HG02885 (cell line): Measurements from ENCODE around the gene GALE.

Experiments used
- ATAC-seq: cut with Tn5 transposase; IDR thresholded peaks from one replicate; pipeline ENCODE4 v1.9.1; 2021; ENCODE audit warnings: mild to moderate bottlenecking; ENCODE audit not compliant: unreplicated experiment, poor library complexity

Gene GALE

DNA sequence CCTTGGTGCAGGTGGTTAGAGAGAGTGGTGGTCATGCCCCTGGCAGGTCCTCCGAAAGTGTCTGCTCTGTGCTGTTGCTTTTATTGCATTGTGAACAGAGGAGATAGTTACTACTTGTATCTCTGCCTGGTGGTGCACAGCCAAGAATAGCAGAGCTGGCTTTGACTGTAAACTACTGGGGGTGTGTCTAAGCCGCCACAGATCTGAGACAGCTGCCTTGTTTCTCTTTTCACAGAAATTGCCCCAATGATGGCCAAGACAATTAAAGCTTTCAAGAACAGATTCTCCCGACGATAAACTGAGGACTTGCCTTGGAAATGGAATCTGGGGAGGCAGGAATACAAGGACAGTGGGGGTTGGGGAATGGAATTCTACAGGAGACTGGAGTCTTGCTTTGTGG, 41.3 kb downstream of the GALE start:
- ATAC-seq, result no peak

DNA sequence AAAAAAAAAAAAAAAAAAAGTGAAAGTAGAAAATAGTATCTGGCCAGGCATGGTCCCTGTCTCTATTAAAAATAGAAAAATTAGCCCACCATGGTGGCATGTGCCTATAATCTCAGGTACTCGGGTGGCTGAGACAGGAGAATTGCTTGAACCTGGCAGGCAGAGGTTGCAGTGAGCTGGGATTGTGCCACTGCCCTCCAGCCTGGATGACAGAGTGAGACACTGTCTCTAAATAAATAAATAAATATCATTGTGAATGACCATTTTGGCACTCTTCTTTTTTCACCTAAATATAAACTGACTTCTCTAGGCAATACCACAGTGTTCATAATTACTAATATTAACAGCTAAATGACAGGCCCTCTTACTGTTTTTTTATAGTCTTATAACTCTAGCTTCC, 42.7 kb downstream of the GALE start:
- no peak for ATAC-seq

DNA sequence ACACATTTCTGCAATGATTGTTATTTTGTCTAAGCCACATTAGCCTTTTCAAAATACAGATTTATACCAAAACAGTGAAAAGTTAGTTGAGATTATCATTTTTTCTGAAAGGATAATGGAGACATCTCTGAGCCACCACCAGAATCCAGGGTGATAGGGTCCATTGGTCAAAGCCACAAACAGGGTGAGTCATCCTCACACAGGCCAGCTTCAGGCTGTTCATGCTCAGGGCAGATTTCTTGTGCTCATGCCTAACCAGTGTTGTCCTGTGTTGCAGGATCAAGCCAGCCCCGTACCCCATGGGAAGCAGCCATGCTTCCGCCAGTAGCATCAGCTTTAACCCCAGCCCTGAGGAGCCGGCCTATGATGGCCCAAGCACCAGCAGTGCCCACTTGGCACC, 43.9 kb downstream of the GALE start:
- ATAC-seq, result no peak

DNA sequence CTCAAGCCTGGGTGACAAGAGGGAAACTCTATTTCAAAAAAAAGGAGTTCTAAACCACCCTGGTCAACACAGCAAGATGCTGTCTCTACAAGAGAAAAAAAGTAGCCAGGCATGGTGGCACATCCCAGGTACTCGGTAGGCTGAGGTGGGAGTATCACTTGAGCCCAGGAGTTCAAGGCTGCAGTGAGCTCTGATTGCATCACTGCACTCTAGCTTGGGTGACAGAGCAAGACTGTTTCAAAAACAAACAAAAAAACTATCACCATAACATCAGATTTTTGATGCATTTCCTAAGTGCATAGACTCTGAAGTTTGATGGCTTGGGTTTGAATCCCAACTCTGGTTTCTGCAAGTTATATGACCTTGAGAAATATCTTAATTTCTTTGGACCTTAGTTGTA, 47.6 kb downstream of the GALE start:
- ATAC-seq, result no peak

DNA sequence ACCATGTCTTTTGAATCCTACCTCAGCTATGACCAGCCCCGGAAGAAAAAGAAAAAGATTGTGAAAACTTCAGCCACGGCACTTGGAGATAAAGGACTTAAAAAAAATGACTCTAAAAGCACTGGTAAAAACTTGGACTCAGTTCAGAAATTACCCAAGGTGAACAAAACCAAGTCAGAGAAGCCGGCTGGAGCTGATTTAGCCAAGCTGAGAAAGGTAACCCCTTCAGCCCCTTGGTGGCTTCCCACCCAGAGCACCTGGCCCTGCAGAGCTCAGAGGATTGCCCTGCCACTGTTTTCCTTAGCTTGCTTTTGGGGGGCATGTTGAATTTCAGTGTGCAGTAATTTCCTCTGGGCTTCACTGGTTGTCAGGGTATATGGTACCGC, 48.7 kb downstream of the GALE start:
- ATAC-seq, result no peak

DNA sequence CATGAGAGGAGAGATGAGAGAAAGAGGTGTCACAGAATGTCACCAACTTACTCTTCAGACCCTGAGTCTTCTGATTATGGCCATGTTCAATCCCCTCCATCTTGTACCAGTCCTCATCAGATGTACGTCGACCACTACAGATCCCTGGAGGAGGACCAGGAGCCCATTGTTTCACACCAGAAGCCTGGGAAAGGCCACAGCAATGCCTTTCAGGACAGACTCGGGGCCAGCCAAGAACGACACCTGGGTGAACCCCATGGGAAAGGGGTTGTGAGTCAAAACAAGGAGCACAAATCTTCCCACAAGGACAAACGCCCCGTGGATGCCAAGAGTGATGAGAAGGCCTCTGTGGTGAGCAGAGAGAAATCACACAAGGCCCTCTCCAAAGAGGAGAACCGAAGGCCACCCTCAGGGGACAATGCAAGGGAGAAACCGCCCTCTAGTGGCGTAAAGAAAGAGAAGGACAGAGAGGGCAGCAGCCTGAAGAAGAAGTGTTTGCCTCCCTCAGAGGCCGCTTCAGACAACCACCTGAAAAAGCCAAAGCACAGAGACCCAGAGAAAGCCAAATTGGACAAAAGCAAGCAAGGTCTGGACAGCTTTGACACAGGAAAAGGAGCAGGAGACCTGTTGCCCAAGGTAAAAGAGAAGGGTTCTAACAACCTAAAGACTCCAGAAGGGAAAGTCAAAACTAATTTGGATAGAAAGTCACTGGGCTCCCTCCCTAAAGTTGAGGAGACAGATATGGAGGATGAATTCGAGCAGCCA, 49.3 kb downstream of the GALE start:
- ATAC-seq, result no peak

DNA sequence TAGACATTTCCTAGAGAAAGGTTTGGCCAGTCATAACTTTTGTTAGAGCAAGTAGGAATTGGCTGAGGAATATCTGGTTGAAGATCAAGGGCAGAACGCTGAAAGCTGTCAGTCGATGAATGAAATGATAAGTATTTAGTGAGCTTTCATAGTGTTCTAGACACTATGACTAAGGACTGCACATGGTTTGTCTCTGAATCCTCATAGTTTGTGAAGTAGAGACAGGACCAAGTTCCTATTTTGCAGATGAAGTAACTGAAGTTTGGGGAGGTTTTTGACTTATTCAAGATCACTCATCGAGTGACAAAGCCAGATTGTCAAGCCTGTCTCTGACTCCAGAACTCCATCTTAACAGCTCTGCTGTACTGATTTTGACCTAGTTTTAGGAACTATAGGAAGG, 52.5 kb downstream of the GALE start:
- ATAC-seq, result no peak
